Testis (tissue), 2 donors: ENCODE results near the gene PRM2.

Experiments used
- POLR2A ChIP-seq: fragments of 450-650 bp; IDR thresholded peaks from one replicate; pipeline ENCODE4 v1.6.1; 2017; ENCODE audit warnings: antibody characterized with exemption, mild to moderate bottlenecking, moderate library complexity
- TF ChIP-seq, protein P1 (sequence below), 3 experiments: fragments of 450-650 bp in 2 of 3; fragments of 200-600 bp in 1 of 3; sonication (generic) in 1 of 3; IDR thresholded peaks; one replicate each; pipeline ENCODE4 v1.5.1; 2016 to 2019; ENCODE audit warnings: antibody characterized with exemption in 3 of 3, mild to moderate bottlenecking in 2 of 3, moderate library complexity in 1 of 3

DNA sequence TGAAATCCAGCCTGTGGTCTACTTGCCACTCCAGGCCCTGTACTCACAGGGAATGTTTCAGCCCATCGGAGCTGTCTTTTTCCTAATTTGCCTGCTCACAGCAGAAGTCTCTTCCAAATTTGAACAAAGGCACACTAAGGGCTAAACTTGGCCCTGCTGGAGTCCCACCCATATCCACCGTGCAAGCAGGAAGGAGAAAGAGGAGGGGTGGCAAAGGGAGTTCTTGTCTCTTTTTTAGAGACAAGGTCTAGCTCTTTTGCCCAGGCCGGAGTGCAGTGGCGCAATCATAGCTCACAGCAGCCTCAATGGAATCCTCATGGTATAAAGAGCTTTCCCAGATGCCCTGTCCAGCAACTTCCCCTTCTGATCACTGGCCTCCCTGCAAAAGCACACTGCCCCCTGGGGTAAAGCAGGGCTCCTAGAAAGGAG lies 7.6 kb upstream of the PRM2 start:
- TF ChIP-seq, protein P1, sequence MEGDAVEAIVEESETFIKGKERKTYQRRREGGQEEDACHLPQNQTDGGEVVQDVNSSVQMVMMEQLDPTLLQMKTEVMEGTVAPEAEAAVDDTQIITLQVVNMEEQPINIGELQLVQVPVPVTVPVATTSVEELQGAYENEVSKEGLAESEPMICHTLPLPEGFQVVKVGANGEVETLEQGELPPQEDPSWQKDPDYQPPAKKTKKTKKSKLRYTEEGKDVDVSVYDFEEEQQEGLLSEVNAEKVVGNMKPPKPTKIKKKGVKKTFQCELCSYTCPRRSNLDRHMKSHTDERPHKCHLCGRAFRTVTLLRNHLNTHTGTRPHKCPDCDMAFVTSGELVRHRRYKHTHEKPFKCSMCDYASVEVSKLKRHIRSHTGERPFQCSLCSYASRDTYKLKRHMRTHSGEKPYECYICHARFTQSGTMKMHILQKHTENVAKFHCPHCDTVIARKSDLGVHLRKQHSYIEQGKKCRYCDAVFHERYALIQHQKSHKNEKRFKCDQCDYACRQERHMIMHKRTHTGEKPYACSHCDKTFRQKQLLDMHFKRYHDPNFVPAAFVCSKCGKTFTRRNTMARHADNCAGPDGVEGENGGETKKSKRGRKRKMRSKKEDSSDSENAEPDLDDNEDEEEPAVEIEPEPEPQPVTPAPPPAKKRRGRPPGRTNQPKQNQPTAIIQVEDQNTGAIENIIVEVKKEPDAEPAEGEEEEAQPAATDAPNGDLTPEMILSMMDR (IDR thresholded peaks at IDR 0.05): no peak
- TF ChIP-seq POLR2A: no peak
